Left ventricle myocardium inferior (tissue), 1 donor: ENCODE results near the gene OR4P4. TPM values are rescaled to one million over a fixed set of nuclear protein-coding genes. Genes with fewer than 3 reads are reported as not detected.

Experiments
- DNase-seq: peaks from one replicate; pipeline ENCODE4 v3.0.0-alpha.2; 2020
- H3K27ac ChIP-seq: fragments of 200-600 bp; replicated peaks from 2 replicates; pipeline ENCODE4 v1.8.0; 2021
- H3K27me3 ChIP-seq: fragments of 200-600 bp; 2 replicates; pipeline ENCODE4 v1.8.0; 2021; ENCODE audit warnings: low read depth
- H3K36me3 ChIP-seq: fragments of 200-600 bp; 2 replicates; pipeline ENCODE4 v1.8.0; 2021
- H3K4me1 ChIP-seq: fragments of 200-600 bp; 2 replicates; pipeline ENCODE4 v1.8.0; 2021
- H3K4me3 ChIP-seq: fragments of 200-600 bp; 2 replicates; pipeline ENCODE4 v1.8.0; 2021; ENCODE audit warnings: mild to moderate bottlenecking, moderate library complexity
- H3K9me3 ChIP-seq: fragments of 200-600 bp; replicated peaks from 2 replicates; pipeline ENCODE4 v1.8.0; 2021
- intact Hi-C: fragments of 100-400 bp; cut with micrococcal nuclease; formaldehyde crosslinking; loops from one replicate; pipeline ENCODE4 v1.11.0; 2022
- long read RNA-seq: library from polyadenylated mRNA; unstranded; transcript quantifications from one replicate; pipeline ENCODE4 v2.0.0, GENCODE V29; 2021
- total RNA-seq: library from RNA; stranded (reverse); fragmentation: NEBNext Ultra II Directional; extraction: Animal tissue kit (Norgen Biotek cat#: 25700); gene quantifications from one replicate; pipeline ENCODE4 v1.2.1, GENCODE V29; 2021
- TF ChIP-seq, protein P1 (sequence below): fragments of 200-600 bp; IDR thresholded peaks from 2 replicates; pipeline ENCODE4 v1.8.0; 2021; ENCODE audit warnings: antibody characterized with exemption, mild to moderate bottlenecking, borderline replicate concordance
- donor health status: DM: no; HTN: yes; CAD: no; lungs with severe emphysema.

OR4P4 gene
- not detected for total RNA-seq
- long read RNA-seq = 0 reads

GRCh38 chr11:55634813-55635212, at the start of gene OR4P4:
Gene OR4P4, plus strand, starts transcription at chr11:55635113.
- no peak within 1 kb of the TSS for H3K27ac ChIP-seq
- TF ChIP-seq, protein P1, sequence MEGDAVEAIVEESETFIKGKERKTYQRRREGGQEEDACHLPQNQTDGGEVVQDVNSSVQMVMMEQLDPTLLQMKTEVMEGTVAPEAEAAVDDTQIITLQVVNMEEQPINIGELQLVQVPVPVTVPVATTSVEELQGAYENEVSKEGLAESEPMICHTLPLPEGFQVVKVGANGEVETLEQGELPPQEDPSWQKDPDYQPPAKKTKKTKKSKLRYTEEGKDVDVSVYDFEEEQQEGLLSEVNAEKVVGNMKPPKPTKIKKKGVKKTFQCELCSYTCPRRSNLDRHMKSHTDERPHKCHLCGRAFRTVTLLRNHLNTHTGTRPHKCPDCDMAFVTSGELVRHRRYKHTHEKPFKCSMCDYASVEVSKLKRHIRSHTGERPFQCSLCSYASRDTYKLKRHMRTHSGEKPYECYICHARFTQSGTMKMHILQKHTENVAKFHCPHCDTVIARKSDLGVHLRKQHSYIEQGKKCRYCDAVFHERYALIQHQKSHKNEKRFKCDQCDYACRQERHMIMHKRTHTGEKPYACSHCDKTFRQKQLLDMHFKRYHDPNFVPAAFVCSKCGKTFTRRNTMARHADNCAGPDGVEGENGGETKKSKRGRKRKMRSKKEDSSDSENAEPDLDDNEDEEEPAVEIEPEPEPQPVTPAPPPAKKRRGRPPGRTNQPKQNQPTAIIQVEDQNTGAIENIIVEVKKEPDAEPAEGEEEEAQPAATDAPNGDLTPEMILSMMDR = no peak
- intact Hi-C loops = no loop called here

GRCh38 chr11:55607545-55607944, 27.4 kb upstream of the OR4P4 start, which contains the start of gene OR4C11:
Gene OR4C11, minus strand, starts transcription at chr11:55607645. Its CDS starts 3,272 bp downstream, at chr11:55604373.
- H3K27ac ChIP-seq = no peak within 1 kb of the TSS
- no peaks in the 10 kb centered on the region for H3K4me1 ChIP-seq
- TF ChIP-seq, protein P1 = no peak
- no peaks in the 10 kb centered on the region for H3K27me3 ChIP-seq
- DNase-seq = no peak
- H3K36me3 ChIP-seq = no peaks in the 10 kb centered on the region
- intact Hi-C loops = no loop called here
- peaks cover 9% of the 10 kb centered on the region for H3K9me3 ChIP-seq
- no peak within 1 kb of the TSS for H3K4me3 ChIP-seq

More at GRCh38 chr11:55634813-55635212, at the start of gene OR4P4:
- H3K27me3 ChIP-seq = no peaks in the 10 kb centered on the region
- no peaks in the 10 kb centered on the region for H3K4me1 ChIP-seq
- no peak within 1 kb of the TSS for H3K4me3 ChIP-seq
- no peaks in the 10 kb centered on the region for H3K36me3 ChIP-seq
- H3K9me3 ChIP-seq = peaks cover 27% of the 10 kb centered on the region
- DNase-seq = no peak

DNA sequence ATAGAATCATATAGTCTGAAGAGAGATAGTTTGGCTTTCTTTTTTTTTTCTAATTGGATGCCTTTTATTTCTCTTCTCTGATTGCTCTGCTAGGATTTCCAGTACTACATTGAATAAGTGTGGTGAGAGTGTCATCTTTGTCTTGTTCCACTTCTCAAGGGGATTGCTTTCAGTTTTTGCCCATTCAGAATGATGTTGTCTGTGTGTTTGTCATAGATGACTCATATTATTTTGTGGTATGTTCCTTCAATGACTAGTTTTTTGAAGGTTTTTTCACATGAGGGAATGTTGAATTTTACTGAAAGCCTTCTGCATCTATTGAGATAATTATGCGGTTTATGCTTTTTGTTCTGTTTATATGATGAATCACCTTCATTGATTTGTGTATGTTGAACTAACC, 10.4 kb upstream of the OR4P4 start:
- Histone ChIP-seq H3K27ac (no peak overlapping the region), H3K36me3 (no peaks in the 10 kb centered on the region), H3K27me3 (no peaks in the 10 kb centered on the region), H3K9me3 (peaks cover 75% of the 10 kb centered on the region), H3K4me3 (no peak overlapping the region), H3K4me1 (no peaks in the 10 kb centered on the region)
- no peak for DNase-seq
- TF ChIP-seq, protein P1 = no peak
- intact Hi-C loops = no loop called here

DNA sequence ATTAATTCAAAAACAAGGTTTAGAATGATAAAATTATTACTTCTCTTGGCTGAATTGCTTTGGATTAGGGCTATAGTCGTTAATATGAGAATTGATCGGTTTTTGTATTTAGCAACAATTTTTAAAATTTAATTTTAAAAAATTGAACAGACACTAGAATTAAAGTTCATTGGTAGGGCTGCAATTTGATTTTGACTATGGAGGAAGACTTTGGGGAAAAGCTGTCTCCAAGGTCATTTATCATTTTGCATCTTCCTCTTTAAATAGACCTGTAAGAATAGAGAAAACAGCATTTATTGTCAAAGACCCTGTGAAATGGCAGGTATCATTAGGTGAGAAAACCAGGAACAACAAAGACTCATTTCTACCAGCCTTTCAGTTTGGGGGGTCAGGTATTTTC, 13.1 kb downstream of the OR4P4 start, which contains the start of gene OR4S2:
Gene OR4S2, plus strand, starts transcription at position 301 of the 400 bp plus-strand sequence. CDS start 2,577 bp downstream, outside the sequence.
- Histone ChIP-seq H3K27ac (no peak within 1 kb of the TSS), H3K4me3 (no peak within 1 kb of the TSS), H3K27me3 (no peaks in the 10 kb centered on the region), H3K36me3 (no peaks in the 10 kb centered on the region), H3K9me3 (peaks cover 12% of the 10 kb centered on the region), H3K4me1 (no peaks in the 10 kb centered on the region)
- intact Hi-C loops = no loop called here
- TF ChIP-seq, protein P1 = no peak
- DNase-seq = no peak

- no peak for DNase-seq
- TF ChIP-seq, protein P1 = no peak
- Histone ChIP-seq H3K9me3 (no peaks in the 10 kb centered on the region), H3K4me1 (no peaks in the 10 kb centered on the region), H3K27me3 (no peaks in the 10 kb centered on the region), H3K4me3 (no peak overlapping the region), H3K36me3 (no peaks in the 10 kb centered on the region), H3K27ac (no peak overlapping the region)
- intact Hi-C loops = no loop called here
Observed at GRCh38 chr11:55652560-55652959, 17.6 kb downstream of the OR4P4 start.
